DND-41 (cell line): ENCODE measurements around the gene SMPD4.
"Not testable (repeated sequence)": the region's sequence is repeated elsewhere in the genome, so short reads cannot be mapped to it uniquely, and the experiment has no call there.

Source experiments
- ATAC-seq: fragments of 200-7000 bp; cut with Tn5 transposase; 3 replicates; pipeline ENCODE4 v1.9.1; 2021; ENCODE audit warnings: low read depth; ENCODE audit not compliant: insufficient read depth
- DNase-seq: peaks from one replicate; pipeline ENCODE4 v3.0.0-alpha.2; 2020
- H2AFZ ChIP-seq: 2 replicates; pipeline ENCODE4 v1.6.0; 2012; ENCODE audit warnings: low read depth, low read length
- H3K27ac ChIP-seq: 2 replicates; pipeline ENCODE4 v1.5.1; 2012; ENCODE audit warnings: low read length, inconsistent platforms
- H3K27me3 ChIP-seq: fragments of 200-600 bp; sonication (generic); 2 replicates; pipeline ENCODE4 v1.6.0; 2012; ENCODE audit warnings: low read length, mild to moderate bottlenecking, inconsistent platforms; ENCODE audit not compliant: insufficient read depth, poor library complexity
- H3K36me3 ChIP-seq: 2 replicates; pipeline ENCODE4 v1.5.1; 2012; ENCODE audit warnings: low read length, inconsistent platforms; ENCODE audit not compliant: insufficient read depth
- H3K4me1 ChIP-seq: 2 replicates; pipeline ENCODE4 v1.5.1; 2012; ENCODE audit warnings: mild to moderate bottlenecking, low read length; ENCODE audit not compliant: insufficient read depth
- H3K4me2 ChIP-seq: 2 replicates; pipeline ENCODE4 v1.6.0; 2012; ENCODE audit warnings: mild to moderate bottlenecking, moderate library complexity, low read length, inconsistent platforms; ENCODE audit not compliant: insufficient read depth
- H3K4me3 ChIP-seq, 2 experiments: fragments of 200-600 bp in 1 of 2; shearing (Covaris generic) in 1 of 2; 2 replicates each; pipeline ENCODE4 v1.5.1; 2012 to 2016; ENCODE audit warnings: inconsistent platforms in 2 of 2, low read length in 2 of 2, mild to moderate bottlenecking in 2 of 2, low read depth in 1 of 2, moderate library complexity in 1 of 2
- H3K79me2 ChIP-seq: 2 replicates; pipeline ENCODE4 v1.6.0; 2012; ENCODE audit warnings: low read length, inconsistent platforms; ENCODE audit not compliant: insufficient read depth
- H3K9ac ChIP-seq: 2 replicates; pipeline ENCODE4 v1.6.0; 2012; ENCODE audit warnings: low read depth, mild to moderate bottlenecking, inconsistent platforms, low read length, moderate library complexity
- H3K9me3 ChIP-seq: 2 replicates; pipeline ENCODE4 v1.5.1; 2012; ENCODE audit warnings: low read length, moderate library complexity, mild to moderate bottlenecking, inconsistent platforms; ENCODE audit not compliant: insufficient read depth, severe bottlenecking
- H4K20me1 ChIP-seq: 2 replicates; pipeline ENCODE4 v1.6.0; 2012; ENCODE audit warnings: low read length; ENCODE audit not compliant: insufficient read depth
- CTCF ChIP-seq: IDR thresholded peaks from 2 replicates; pipeline ENCODE4 v1.5.1; 2012; ENCODE audit warnings: borderline replicate concordance, low read length, moderate library complexity, mild to moderate bottlenecking; ENCODE audit not compliant: poor library complexity, severe bottlenecking; ENCODE audit errors: extremely low read depth
- EZH2 ChIP-seq: IDR thresholded peaks from 3 replicates; pipeline ENCODE4 v1.6.1; 2012; ENCODE audit warnings: borderline replicate concordance, low read depth, mild to moderate bottlenecking, moderate library complexity, low read length, inconsistent platforms; ENCODE audit not compliant: severe bottlenecking

The SMPD4 gene

GRCh38 chr2:130190237-130190636, 8.8 kb upstream of the SMPD4 start:
- Histone ChIP-seq H4K20me1 (peaks cover 32% of the 10 kb centered on the region; the same call in 1 of the 2 replicates), H3K4me3 (no peak overlapping the region), H3K36me3 (peaks cover 29% of the 10 kb centered on the region), H3K79me2 (peaks cover 18% of the 10 kb centered on the region), H3K27me3 (no peaks in the 10 kb centered on the region), H3K4me1 (no peaks in the 10 kb centered on the region), H2AFZ (no peak overlapping the region), H3K9me3 (no peaks in the 10 kb centered on the region), H3K9ac (no peak overlapping the region), H3K27ac (no peak overlapping the region), H3K4me2 (no peak overlapping the region)
- no peak for DNase-seq
- no peak for ATAC-seq
- TF ChIP-seq CTCF (no peak), EZH2 (no peak)

- DNase-seq, H3K9me3 ChIP-seq, H3K9ac ChIP-seq, H3K4me3 ChIP-seq, ATAC-seq, H3K27ac ChIP-seq, H3K4me1 ChIP-seq, H2AFZ ChIP-seq, H3K4me2 ChIP-seq, H3K27me3 ChIP-seq: not testable (repeated sequence)
- Histone ChIP-seq H3K79me2 (peaks cover 29% of the 10 kb centered on the region), H4K20me1 (peaks cover 40% of the 10 kb centered on the region), H3K36me3 (peaks cover 38% of the 10 kb centered on the region)
Measured at GRCh38 chr2:130188958-130189357, 7.6 kb upstream of the SMPD4 start.

GRCh38 chr2:130187859-130188792, 6.7 kb upstream of the SMPD4 start:
- peaks cover 44% of the 10 kb centered on the region for H4K20me1 ChIP-seq
- peaks cover 16% of the 10 kb centered on the region for H3K4me1 ChIP-seq
- H3K9me3 ChIP-seq, H3K4me2 ChIP-seq, ATAC-seq, DNase-seq, H3K27me3 ChIP-seq, H3K9ac ChIP-seq, H3K4me3 ChIP-seq, H2AFZ ChIP-seq: not testable (repeated sequence)
- H3K36me3 ChIP-seq: peaks cover 46% of the 10 kb centered on the region
- peak overlapping the region; percentile 13; the same call in 1 of the 2 replicates for H3K27ac ChIP-seq
- peaks cover 37% of the 10 kb centered on the region for H3K79me2 ChIP-seq

- H3K9ac ChIP-seq: no peak overlapping the region
- no peak overlapping the region for H2AFZ ChIP-seq
- TF ChIP-seq EZH2 (no peak), CTCF (no peak)
- peaks cover 18% of the 10 kb centered on the region for H3K4me1 ChIP-seq
- no peak overlapping the region for H3K4me3 ChIP-seq
- peaks cover 44% of the 10 kb centered on the region for H4K20me1 ChIP-seq
- H3K4me2 ChIP-seq: no peak overlapping the region
- H3K27me3 ChIP-seq: no peaks in the 10 kb centered on the region
- peaks cover 48% of the 10 kb centered on the region for H3K36me3 ChIP-seq
- DNase-seq: no peak
- H3K79me2 ChIP-seq: peaks cover 44% of the 10 kb centered on the region
- no peaks in the 10 kb centered on the region for H3K9me3 ChIP-seq
- H3K27ac ChIP-seq: no peak overlapping the region
- ATAC-seq: no peak
Measured at GRCh38 chr2:130187268-130187667, 5.9 kb upstream of the SMPD4 start.
